ENCODE data around the gene SOX13. TPM values are rescaled to one million over a fixed set of nuclear protein-coding genes. Genes with fewer than 3 reads are reported as not detected.

The SOX13 gene
- total and polyA plus RNA-seq, 10 of the 15 experiments (the other 5 are each of a cell fraction or from before 2014, with no cell fraction given): 0.04 to 0.31 (median 0.11) TPM; not detected in 7

DNA sequence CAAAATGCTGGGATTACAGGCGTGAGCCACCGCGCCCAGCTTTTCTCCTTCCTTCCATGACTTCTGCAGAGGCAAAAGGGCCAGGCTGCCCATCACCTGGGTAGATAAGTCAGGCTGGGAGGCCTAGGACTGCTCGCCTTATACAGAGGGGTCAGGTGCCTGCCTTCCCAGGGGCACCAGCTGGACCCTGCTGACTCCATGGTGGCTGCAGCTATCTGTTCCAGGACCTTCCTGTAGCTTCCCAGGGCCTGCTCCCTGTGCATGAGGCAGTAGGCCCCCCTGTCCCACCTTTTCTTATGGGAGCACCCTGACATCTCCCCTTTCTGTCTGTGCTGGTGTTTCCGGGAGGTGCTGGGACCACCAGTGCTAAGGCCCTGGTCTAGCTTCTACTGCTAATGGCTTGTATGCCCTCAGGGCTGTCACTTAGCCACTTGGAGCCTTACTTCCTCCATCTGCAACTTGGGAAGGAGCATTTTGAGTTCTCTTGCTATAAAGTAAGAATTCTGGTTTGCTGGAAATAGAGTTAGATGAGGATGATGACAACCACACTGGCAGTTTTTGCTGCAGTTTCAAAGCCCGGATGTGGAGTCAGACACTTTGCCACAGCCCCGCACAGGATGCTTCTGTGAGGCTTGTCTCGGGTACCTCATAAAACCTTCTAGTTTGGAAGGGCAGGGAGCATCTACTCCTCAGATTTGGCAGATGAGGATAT lies 14.4 kb downstream of the SOX13 start (continued):
- TF ChIP-seq NFYA (IDR thresholded peaks at IDR 0.05; ENCODE audit: borderline replicate concordance, low read depth, low read length): no peak
- no peak for TF ChIP-seq ZNF274 (IDR thresholded peaks at IDR 0.05; ENCODE audit: insufficient read depth, insufficient read length)
- TF ChIP-seq, protein P1, sequence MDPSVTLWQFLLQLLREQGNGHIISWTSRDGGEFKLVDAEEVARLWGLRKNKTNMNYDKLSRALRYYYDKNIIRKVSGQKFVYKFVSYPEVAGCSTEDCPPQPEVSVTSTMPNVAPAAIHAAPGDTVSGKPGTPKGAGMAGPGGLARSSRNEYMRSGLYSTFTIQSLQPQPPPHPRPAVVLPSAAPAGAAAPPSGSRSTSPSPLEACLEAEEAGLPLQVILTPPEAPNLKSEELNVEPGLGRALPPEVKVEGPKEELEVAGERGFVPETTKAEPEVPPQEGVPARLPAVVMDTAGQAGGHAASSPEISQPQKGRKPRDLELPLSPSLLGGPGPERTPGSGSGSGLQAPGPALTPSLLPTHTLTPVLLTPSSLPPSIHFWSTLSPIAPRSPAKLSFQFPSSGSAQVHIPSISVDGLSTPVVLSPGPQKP (IDR thresholded peaks at IDR 0.05; ENCODE audit: low read depth, low read length): no peak
- no peak for TF ChIP-seq SMARCA5 (IDR thresholded peaks at IDR 0.05)
- no peak for TF ChIP-seq CBX3 (IDR thresholded peaks at IDR 0.05; ENCODE audit: borderline replicate concordance, low read depth)
- TF ChIP-seq NRF1 (conservative IDR thresholded peaks at IDR 0.05; ENCODE audit: low read depth, low read length): no peak
- TF ChIP-seq PML (IDR thresholded peaks at IDR 0.05; ENCODE audit: low read length): no peak
- TF ChIP-seq ETV6 (conservative IDR thresholded peaks at IDR 0.05 in 1 of 2, IDR thresholded peaks at IDR 0.05 in 1 of 2; ENCODE audit: borderline replicate concordance in 1 of 2, low read depth in 1 of 2): no peak
- TF ChIP-seq, protein P2, sequence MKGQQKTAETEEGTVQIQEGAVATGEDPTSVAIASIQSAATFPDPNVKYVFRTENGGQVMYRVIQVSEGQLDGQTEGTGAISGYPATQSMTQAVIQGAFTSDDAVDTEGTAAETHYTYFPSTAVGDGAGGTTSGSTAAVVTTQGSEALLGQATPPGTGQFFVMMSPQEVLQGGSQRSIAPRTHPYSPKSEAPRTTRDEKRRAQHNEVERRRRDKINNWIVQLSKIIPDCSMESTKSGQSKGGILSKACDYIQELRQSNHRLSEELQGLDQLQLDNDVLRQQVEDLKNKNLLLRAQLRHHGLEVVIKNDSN (IDR thresholded peaks at IDR 0.05; ENCODE audit: borderline replicate concordance, extremely low read length, insufficient read depth, low read depth, low read length): no peak
- no peak for TF ChIP-seq MYB (IDR thresholded peaks at IDR 0.05; ENCODE audit: borderline replicate concordance, low read depth, low read length)
- TF ChIP-seq, protein P3, sequence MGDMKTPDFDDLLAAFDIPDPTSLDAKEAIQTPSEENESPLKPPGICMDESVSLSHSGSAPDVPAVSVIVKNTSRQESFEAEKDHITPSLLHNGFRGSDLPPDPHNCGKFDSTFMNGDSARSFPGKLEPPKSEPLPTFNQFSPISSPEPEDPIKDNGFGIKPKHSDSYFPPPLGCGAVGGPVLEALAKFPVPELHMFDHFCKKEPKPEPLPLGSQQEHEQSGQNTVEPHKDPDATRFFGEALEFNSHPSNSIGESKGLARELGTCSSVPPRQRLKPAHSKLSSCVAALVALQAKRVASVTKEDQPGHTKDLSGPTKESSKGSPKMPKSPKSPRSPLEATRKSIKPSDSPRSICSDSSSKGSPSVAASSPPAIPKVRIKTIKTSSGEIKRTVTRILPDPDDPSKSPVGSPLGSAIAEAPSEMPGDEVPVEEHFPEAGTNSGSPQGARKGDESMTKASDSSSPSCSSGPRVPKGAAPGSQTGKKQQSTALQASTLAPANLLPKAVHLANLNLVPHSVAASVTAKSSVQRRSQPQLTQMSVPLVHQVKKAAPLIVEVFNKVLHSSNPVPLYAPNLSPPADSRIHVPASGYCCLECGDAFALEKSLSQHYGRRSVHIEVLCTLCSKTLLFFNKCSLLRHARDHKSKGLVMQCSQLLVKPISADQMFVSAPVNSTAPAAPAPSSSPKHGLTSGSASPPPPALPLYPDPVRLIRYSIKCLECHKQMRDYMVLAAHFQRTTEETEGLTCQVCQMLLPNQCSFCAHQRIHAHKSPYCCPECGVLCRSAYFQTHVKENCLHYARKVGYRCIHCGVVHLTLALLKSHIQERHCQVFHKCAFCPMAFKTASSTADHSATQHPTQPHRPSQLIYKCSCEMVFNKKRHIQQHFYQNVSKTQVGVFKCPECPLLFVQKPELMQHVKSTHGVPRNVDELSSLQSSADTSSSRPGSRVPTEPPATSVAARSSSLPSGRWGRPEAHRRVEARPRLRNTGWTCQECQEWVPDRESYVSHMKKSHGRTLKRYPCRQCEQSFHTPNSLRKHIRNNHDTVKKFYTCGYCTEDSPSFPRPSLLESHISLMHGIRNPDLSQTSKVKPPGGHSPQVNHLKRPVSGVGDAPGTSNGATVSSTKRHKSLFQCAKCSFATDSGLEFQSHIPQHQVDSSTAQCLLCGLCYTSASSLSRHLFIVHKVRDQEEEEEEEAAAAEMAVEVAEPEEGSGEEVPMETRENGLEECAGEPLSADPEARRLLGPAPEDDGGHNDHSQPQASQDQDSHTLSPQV (IDR thresholded peaks at IDR 0.05): no peak
